ENCODE measurements around the gene IDNK.

- no peak for TF ChIP-seq CTCF (IDR thresholded peaks at IDR 0.05)
- TF ChIP-seq ZFX (IDR thresholded peaks at IDR 0.05; ENCODE audit: borderline replicate concordance) = no peak
Observed at GRCh38 chr9:83630938-83631457, 8.1 kb downstream of the IDNK start.
